NCI-H69 (cell line): ENCODE results near the gene SQOR.
A peak's percentile ranks its signal among the peaks of the same experiment; 100 is the strongest.

Source experiments
- DNase-seq: peaks from one replicate; lab custom pipeline; 2025; lab: John Stamatoyannopoulos, UW

SQOR gene

GRCh38 chr15:45660231-45660979 lies 25.6 kb downstream of the SQOR start:
- DNase-seq: no peak

GRCh38 chr15:45662375-45662774 lies 27.5 kb downstream of the SQOR start:
- DNase-seq: no peak

- DNase-seq: no peak
Measured at GRCh38 chr15:45664451-45664850, 29.6 kb downstream of the SQOR start.

- DNase-seq: no peak
Measured at GRCh38 chr15:45665261-45665660, 30.4 kb downstream of the SQOR start.

- DNase-seq: no peak
Measured at GRCh38 chr15:45666119-45666875, 31.5 kb downstream of the SQOR start.

GRCh38 chr15:45667002-45667401 lies 32.2 kb downstream of the SQOR start:
- DNase-seq: no peak

GRCh38 chr15:45668386-45668785 lies 33.6 kb downstream of the SQOR start:
- no peak for DNase-seq

- DNase-seq: no peak
Measured at GRCh38 chr15:45669422-45669821, 34.6 kb downstream of the SQOR start.

- no peak for DNase-seq
Measured at GRCh38 chr15:45670091-45670490, 35.3 kb downstream of the SQOR start.

- no peak for DNase-seq
Measured at GRCh38 chr15:45670511-45670910, 35.7 kb downstream of the SQOR start.

GRCh38 chr15:45674677-45675076 lies 39.8 kb downstream of the SQOR start:
- no peak for DNase-seq

- DNase-seq: no peak
Measured at GRCh38 chr15:45677797-45678196, 43.0 kb downstream of the SQOR start.

GRCh38 chr15:45678459-45679178 lies 43.8 kb downstream of the SQOR start:
- DNase-seq: no peak

GRCh38 chr15:45684533-45684932 lies 49.7 kb downstream of the SQOR start:
- no peak for DNase-seq

GRCh38 chr15:45689616-45690015 lies 54.8 kb downstream of the SQOR start:
- no peak for DNase-seq

- no peak for DNase-seq
Measured at GRCh38 chr15:45690581-45691260, 55.9 kb downstream of the SQOR start.

GRCh38 chr15:45701108-45701507 lies 66.3 kb downstream of the SQOR start:
- DNase-seq: no peak

- DNase-seq: peak; percentile 60
Measured at GRCh38 chr15:45702041-45702440, 67.2 kb downstream of the SQOR start.

GRCh38 chr15:45703670-45704328 lies 69.0 kb downstream of the SQOR start:
- peak; percentile 25 for DNase-seq

GRCh38 chr15:45704329-45705249 lies 69.8 kb downstream of the SQOR start:
- DNase-seq: peak; percentile 46
